ENCODE results near the gene EEF2KMT.

GRCh38 chr16:5072334-5073278, 25.0 kb downstream of the EEF2KMT start:
- TF ChIP-seq CTCF (IDR thresholded peaks at IDR 0.05) (no peak), POLR2A (IDR thresholded peaks at IDR 0.05) (no peak)

Measured in uterus (tissue), 2 donors.